Immature natural killer cell (primary cell): ENCODE data around the gene B4GALNT1. TPM values are rescaled to one million over a fixed set of nuclear protein-coding genes. Genes with fewer than 3 reads are reported as not detected.
"Not testable (repeated sequence)": the region's sequence is repeated elsewhere in the genome, so short reads cannot be mapped to it uniquely, and the experiment has no call there.

ENCODE experiments used
- DNase-seq, 3 donors: peaks; one replicate each; pipeline ENCODE4 v3.0.0; 2022; ENCODE audit warnings: mixed read lengths in 1 of 3
- H3K27ac Mint-ChIP-seq, 6 donors: one replicate each; pipeline ENCODE4 v1.8.0; 2020; ENCODE audit warnings: mixed read lengths in 6 of 6, mild to moderate bottlenecking in 5 of 6, inconsistent platforms in 4 of 6, moderate library complexity in 3 of 6
- H3K27me3 Mint-ChIP-seq, 3 donors: one replicate each; pipeline ENCODE4 v1.8.0; 2020 to 2021; ENCODE audit warnings: low read depth in 3 of 3, mild to moderate bottlenecking in 3 of 3, mixed read lengths in 3 of 3, moderate library complexity in 3 of 3, inconsistent platforms in 1 of 3
- H3K36me3 Mint-ChIP-seq, 3 donors: one replicate each; pipeline ENCODE4 v1.8.0; 2020; ENCODE audit warnings: mixed read lengths in 3 of 3, inconsistent platforms in 2 of 3, mild to moderate bottlenecking in 2 of 3
- H3K4me1 Mint-ChIP-seq, 2 donors: one replicate each; pipeline ENCODE4 v1.8.0; 2020; ENCODE audit warnings: inconsistent platforms in 2 of 2, mild to moderate bottlenecking in 2 of 2, mixed read lengths in 2 of 2, moderate library complexity in 1 of 2
- H3K4me3 Mint-ChIP-seq, 5 donors: one replicate each; pipeline ENCODE4 v1.8.0; 2020; ENCODE audit warnings: mild to moderate bottlenecking in 5 of 5, mixed read lengths in 5 of 5, inconsistent platforms in 3 of 5, moderate library complexity in 3 of 5
- H3K9me3 Mint-ChIP-seq, 6 donors: one replicate each; pipeline ENCODE4 v1.8.0; 2020; ENCODE audit warnings: mild to moderate bottlenecking in 6 of 6, mixed read lengths in 6 of 6, inconsistent platforms in 4 of 6, moderate library complexity in 3 of 6
- polyA plus RNA-seq, 3 donors: library from polyadenylated mRNA; unstranded; fragments of 300-500 nt; fragmentation: Illumina TruSeq; gene quantifications; one replicate each; pipeline ENCODE4 v1.2.3, GENCODE V29; 2021

B4GALNT1 gene
- polyA plus RNA-seq, 3 donors from 2014 or later, result not detected

DNA sequence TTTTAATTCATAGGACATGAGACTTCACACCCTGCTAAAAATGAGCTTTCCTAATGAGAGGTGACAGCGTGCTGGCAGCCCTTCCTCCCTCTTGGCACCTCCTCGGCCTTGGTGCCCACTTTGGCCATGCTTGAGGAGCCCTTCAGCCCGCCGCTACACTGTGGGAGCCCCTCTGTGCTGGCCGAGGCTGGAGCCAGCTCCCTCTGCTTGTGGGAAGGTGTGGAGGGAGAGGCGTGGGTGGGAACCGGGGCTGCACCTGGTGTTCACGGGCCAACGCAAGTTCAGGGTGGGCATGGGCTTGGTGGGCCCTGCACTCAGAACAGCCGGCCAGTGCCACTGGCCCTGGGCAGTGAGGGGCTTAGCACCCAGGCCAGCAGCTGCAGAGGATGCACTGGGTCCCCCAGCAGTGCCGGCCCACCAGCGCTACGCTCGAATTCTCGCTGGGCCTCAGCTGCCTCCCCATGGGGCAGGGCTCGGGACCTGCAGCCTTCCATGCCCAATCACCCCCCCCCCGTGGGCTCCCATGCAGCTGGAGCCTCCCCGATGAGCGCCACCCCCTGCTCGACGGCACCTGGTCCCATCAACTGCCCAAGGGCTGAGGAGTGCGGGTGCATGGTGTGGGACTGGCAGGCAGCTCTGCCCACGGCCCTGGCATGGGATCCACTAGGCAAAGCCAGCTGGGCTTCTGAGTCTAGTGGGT lies 22.7 kb upstream of the B4GALNT1 start:
- peaks cover 0 to 6% (median 2%) of the 10 kb centered on the region in 3 donors for H3K27me3 Mint-ChIP-seq
- H3K36me3 Mint-ChIP-seq, result no peaks in the 10 kb centered on the region

DNA sequence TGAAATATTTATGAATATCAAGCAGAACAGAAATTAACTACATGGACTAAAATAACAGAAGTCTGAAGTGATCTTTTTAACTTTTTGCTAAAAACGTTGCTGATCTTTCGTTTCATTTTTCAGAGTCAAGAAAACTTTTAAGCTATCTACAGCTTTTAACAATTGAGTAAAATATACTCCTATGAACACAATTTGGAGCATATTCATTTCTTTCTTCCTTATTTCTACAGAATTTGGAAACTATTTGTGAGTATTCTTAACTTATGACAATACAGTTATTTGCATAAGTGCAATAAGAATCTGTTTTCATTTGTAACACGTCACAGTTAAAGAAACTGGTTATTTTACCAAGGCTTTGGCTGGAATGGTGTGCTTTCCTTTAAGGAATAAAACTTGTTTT lies 21.0 kb upstream of the B4GALNT1 start:
- H3K4me1 Mint-ChIP-seq, result no peaks in the 10 kb centered on the region
- no peaks in the 10 kb centered on the region for H3K36me3 Mint-ChIP-seq
- H3K9me3 Mint-ChIP-seq, result no peaks in the 10 kb centered on the region
- no peak overlapping the region for H3K4me3 Mint-ChIP-seq
- H3K27me3 Mint-ChIP-seq, result peaks cover 0 to 6% (median 2%) of the 10 kb centered on the region in 3 donors
- DNase-seq, result no peak
- no peak overlapping the region for H3K27ac Mint-ChIP-seq

More for the DNA sequence above, 22.7 kb upstream of the B4GALNT1 start:
- Mint-ChIP-seq H3K4me1 (no peaks in the 10 kb centered on the region), H3K27ac (no peak overlapping the region), H3K9me3 (no peaks in the 10 kb centered on the region), H3K4me3 (no peak overlapping the region)
- DNase-seq, result no peak

- H3K27me3 Mint-ChIP-seq, H3K4me1 Mint-ChIP-seq, H3K4me3 Mint-ChIP-seq, DNase-seq, H3K36me3 Mint-ChIP-seq, H3K9me3 Mint-ChIP-seq, H3K27ac Mint-ChIP-seq: not testable (repeated sequence)
Observed at GRCh38 chr12:57646659-57647049, 13.7 kb upstream of the B4GALNT1 start.

DNA sequence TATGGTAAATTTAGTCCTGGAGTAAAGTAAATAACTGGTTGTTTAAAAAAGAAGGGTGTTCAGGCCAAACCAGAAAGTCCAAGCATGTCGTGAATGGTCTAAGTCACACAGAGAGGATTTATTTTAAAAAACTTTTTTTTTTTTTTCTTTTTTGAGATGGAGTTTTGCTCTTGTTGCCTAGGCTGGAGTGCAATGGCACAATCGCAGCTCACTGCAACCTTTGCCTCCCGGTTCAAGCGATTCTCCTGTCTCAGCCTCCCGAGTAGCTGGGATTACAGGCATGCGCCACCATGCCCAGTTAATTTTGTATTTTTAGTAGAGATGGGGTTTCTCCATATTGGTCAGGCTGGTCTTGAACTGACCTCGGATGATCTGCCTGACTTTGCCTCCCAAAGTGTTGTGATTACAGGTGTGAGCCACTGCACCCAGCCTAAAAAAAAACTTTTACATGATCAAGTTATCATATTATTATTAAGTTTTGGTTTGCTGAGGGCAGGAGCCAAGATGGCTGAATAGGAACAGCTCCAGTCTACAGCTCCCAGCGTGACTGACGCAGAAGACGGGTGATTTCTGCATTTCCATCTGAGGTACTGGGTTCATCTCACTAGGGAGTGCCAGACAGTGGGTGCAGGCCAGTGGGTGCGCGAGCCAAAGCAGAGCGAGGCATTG lies 13.1 kb upstream of the B4GALNT1 start:
- not testable (repeated sequence) for H3K9me3 Mint-ChIP-seq, H3K36me3 Mint-ChIP-seq, H3K27me3 Mint-ChIP-seq, H3K4me1 Mint-ChIP-seq, H3K27ac Mint-ChIP-seq, DNase-seq, H3K4me3 Mint-ChIP-seq

- peaks cover 0 to 5% (median 0%) of the 10 kb centered on the region in 6 donors for H3K9me3 Mint-ChIP-seq
- H3K36me3 Mint-ChIP-seq, result no peaks in the 10 kb centered on the region
- no peaks in the 10 kb centered on the region for H3K4me1 Mint-ChIP-seq
- no peak for DNase-seq
- peaks cover 0 to 7% (median 5%) of the 10 kb centered on the region in 3 donors for H3K27me3 Mint-ChIP-seq
- no peak overlapping the region for H3K4me3 Mint-ChIP-seq
- no peak overlapping the region for H3K27ac Mint-ChIP-seq
Observed at GRCh38 chr12:57641699-57642442, 8.9 kb upstream of the B4GALNT1 start.

DNA sequence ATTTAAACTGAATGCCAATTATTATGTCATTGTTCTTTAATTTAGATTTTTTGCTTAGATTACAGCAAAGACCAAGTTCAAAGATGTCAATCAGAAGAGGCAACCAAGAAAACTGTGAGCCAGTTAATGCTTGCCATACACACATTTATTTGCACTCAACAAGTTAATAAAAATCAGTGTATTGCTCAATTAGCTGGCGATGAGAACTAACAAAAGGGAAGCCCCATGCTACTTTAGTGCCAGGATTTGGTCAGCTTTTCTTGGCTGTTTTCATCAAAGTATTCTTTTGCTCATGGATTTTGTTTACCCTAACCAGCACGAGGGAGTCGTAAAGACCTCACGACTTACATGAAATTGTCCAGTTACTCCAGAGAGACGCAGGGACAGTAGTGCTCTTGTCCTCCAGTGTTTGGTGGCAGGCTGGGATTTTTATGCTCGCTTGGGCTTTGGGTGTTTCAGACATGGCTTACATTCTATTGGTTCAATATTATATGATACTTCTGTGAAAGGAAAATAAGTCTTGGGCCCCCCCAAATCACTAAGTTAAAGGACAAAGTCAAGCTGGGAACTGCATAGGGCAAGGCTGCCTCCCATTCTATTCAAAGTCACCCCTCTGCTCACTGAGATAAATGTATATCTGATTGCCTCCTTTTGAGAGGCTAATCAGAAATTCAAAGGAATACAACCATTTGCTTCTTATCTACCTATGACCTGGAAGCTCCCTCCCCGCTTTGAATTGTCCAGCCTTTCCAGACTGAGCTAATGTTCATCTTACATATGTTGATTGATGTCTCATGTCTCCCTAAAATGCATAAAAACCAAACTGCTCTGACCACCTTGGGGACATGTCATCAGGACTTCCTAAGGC lies 7.4 kb upstream of the B4GALNT1 start:
- Mint-ChIP-seq H3K27ac (no peak overlapping the region), H3K27me3 (peaks cover 0 to 7% (median 5%) of the 10 kb centered on the region in 3 donors), H3K4me1 (no peaks in the 10 kb centered on the region), H3K9me3 (peaks cover 0 to 3% (median 0%) of the 10 kb centered on the region in 6 donors), H3K4me3 (no peak overlapping the region), H3K36me3 (no peaks in the 10 kb centered on the region)
- no peak for DNase-seq

GRCh38 chr12:57638096-57638495 lies 5.1 kb upstream of the B4GALNT1 start:
- Mint-ChIP-seq H3K4me3 (no peak overlapping the region), H3K4me1 (peaks cover 0 to 4% of the 10 kb centered on the region in 2 donors), H3K27ac (no peak overlapping the region), H3K27me3 (peaks cover 0 to 10% (median 7%) of the 10 kb centered on the region in 3 donors), H3K36me3 (no peaks in the 10 kb centered on the region), H3K9me3 (no peaks in the 10 kb centered on the region)
- DNase-seq, result no peak

GRCh38 chr12:57637364-57637763 lies 4.4 kb upstream of the B4GALNT1 start:
- Mint-ChIP-seq H3K27me3 (peaks cover 0 to 11% (median 7%) of the 10 kb centered on the region in 3 donors), H3K4me3 (no peak overlapping the region), H3K9me3 (no peaks in the 10 kb centered on the region), H3K4me1 (peaks cover 0 to 4% of the 10 kb centered on the region in 2 donors), H3K36me3 (no peaks in the 10 kb centered on the region), H3K27ac (no peak overlapping the region)
- no peak for DNase-seq

DNA sequence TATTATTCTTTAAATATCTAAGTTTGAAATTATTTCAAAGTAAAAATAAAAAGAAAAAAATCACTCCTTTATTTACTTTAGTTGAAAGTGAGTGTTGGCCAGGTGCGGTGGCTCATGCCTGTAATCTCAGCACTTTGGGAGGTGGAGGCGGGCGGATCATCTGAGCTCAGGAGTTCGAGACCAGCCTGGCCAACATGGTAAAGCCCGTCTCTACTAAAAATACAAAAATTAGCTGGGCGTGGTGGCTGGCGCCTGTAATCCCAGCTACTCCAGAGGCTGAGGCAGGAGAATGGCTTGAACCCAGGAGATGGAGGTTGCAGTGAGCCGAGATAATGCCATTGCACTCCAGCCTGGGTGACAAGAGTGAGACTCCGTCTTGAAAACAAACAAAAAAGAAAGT lies 3.7 kb upstream of the B4GALNT1 start:
- DNase-seq, H3K36me3 Mint-ChIP-seq, H3K4me1 Mint-ChIP-seq, H3K4me3 Mint-ChIP-seq, H3K27ac Mint-ChIP-seq, H3K9me3 Mint-ChIP-seq: not testable (repeated sequence)
- peaks cover 0 to 11% (median 4%) of the 10 kb centered on the region in 3 donors for H3K27me3 Mint-ChIP-seq

- no peak for DNase-seq
- no peaks in the 10 kb centered on the region for H3K36me3 Mint-ChIP-seq
- peaks cover 10 to 29% (median 12%) of the 10 kb centered on the region in 3 donors for H3K27me3 Mint-ChIP-seq
- H3K4me3 Mint-ChIP-seq, result peak overlapping the region in 3 of 5 donors; percentile 46 to 74 (median 59)
- H3K4me1 Mint-ChIP-seq, result peaks cover 6 to 9% of the 10 kb centered on the region in 2 donors
- no peak overlapping the region for H3K27ac Mint-ChIP-seq
- no peaks in the 10 kb centered on the region for H3K9me3 Mint-ChIP-seq
Observed at GRCh38 chr12:57632073-57632957, 686 bp downstream of the B4GALNT1 start.

DNA sequence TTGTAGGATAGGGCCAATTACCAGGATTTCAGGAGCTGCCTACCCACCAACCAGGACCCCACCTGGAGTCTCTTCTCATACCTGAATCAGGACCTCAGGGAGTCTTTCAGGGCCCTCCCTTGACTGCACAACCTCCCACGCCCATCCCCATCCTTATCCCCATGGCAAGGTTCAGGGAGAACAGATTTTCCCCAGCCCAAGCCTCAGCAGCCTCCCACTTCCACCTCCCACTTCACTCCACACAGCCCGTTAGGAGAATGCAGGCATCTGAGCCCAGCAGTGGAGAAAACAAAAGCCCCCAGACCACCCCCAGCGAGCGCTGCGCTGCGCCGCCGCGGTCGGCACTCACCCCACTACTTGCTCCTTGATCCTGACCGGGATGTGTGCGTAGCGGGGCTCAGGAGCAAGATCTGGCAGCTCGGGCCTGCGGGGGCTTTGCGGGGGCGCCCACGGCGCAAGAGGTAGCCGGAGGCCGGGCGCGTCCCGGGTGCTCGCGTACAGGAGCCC lies 1.4 kb downstream of the B4GALNT1 start:
- no peak for DNase-seq
- peak overlapping the region in 2 of 5 donors; percentile 17 to 52 for H3K4me3 Mint-ChIP-seq
- no peak overlapping the region for H3K27ac Mint-ChIP-seq
- H3K9me3 Mint-ChIP-seq, result no peaks in the 10 kb centered on the region
- H3K36me3 Mint-ChIP-seq, result no peaks in the 10 kb centered on the region
- peaks cover 12 to 34% (median 15%) of the 10 kb centered on the region in 3 donors for H3K27me3 Mint-ChIP-seq
- H3K4me1 Mint-ChIP-seq, result peaks cover 6 to 9% of the 10 kb centered on the region in 2 donors

DNA sequence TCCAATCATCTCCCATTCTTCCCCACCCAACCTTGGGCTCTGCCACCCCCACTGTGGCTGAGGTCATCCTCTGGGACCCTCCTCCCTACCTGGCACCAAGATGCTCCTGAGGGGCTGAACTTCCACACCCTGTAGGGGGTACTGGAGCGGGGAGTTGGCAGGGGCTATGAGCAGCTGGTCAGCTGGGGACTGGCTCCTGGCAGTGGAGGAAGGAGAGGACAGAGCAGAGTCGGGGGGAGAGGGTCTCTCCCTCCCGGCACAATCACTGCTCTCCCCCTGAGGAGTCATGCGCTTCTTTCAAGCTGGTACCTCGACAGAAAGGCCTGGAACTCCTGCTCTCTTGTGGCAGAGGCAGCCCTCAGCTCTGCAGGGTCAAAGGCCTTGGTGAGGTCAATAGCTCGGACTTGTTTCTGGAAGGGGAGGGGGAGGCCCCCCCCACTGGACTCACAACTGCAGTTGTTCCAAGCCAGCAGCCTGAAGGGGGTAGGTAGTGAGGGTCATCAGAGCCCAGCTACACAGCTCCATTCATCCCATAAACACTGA lies 2.0 kb downstream of the B4GALNT1 start:
- DNase-seq, result no peak
- Mint-ChIP-seq H3K9me3 (no peaks in the 10 kb centered on the region), H3K27me3 (peaks cover 16 to 36% (median 20%) of the 10 kb centered on the region in 3 donors), H3K4me3 (no peak overlapping the region), H3K4me1 (peaks cover 6 to 9% of the 10 kb centered on the region in 2 donors), H3K27ac (no peak overlapping the region), H3K36me3 (no peaks in the 10 kb centered on the region)
